GM12891 (cell line): Measurements from ENCODE around the gene ERBB2.

ENCODE experiments used
- PAX5 ChIP-seq: IDR thresholded peaks from 2 replicates; pipeline ENCODE4 v1.6.1; 2011; ENCODE audit warnings: low read length, moderate library complexity, mild to moderate bottlenecking; ENCODE audit not compliant: insufficient read depth, severe bottlenecking
- POLR2A ChIP-seq: IDR thresholded peaks from 2 replicates; pipeline ENCODE4 v1.6.1; 2011; ENCODE audit warnings: low read depth, low read length, control low read depth
- POLR2AphosphoS5 ChIP-seq: IDR thresholded peaks from 2 replicates; pipeline ENCODE4 v1.6.1; 2011; ENCODE audit warnings: low read depth, low read length, control low read depth
- POU2F2 ChIP-seq: IDR thresholded peaks from 2 replicates; pipeline ENCODE4 v1.6.1; 2011; ENCODE audit warnings: low read depth, mild to moderate bottlenecking, control low read depth, low read length, moderate library complexity
- SPI1 ChIP-seq: IDR thresholded peaks from 2 replicates; pipeline ENCODE4 v1.6.1; 2011; ENCODE audit warnings: low read depth, low read length, control low read depth
- TAF1 ChIP-seq: IDR thresholded peaks from 2 replicates; pipeline ENCODE4 v1.6.1; 2011; ENCODE audit warnings: low read depth, low read length, control low read depth

- TF ChIP-seq POLR2A: no peak
- no peak for TF ChIP-seq SPI1
- no peak for TF ChIP-seq TAF1
- TF ChIP-seq POLR2AphosphoS5: no peak
- TF ChIP-seq POU2F2: no peak
- no peak for TF ChIP-seq PAX5
These were observed 42.4 kb downstream of the ERBB2 start for GRCh38 chr17:39742126-39742855.
